OCI-LY1 (cell line): ENCODE measurements around the gene ANO2.

Experiments
- H2AFZ ChIP-seq: fragments of 200-600 bp; sonication (generic), shearing (Covaris generic); 2 replicates; pipeline ENCODE4 v1.6.0; 2014; ENCODE audit warnings: antibody characterized with exemption, mild to moderate bottlenecking, low read length
- H3F3A ChIP-seq: fragments of 200-600 bp; sonication (generic), shearing (Covaris generic); 2 replicates; pipeline ENCODE4 v1.6.0; 2014; ENCODE audit warnings: mild to moderate bottlenecking, antibody characterized with exemption, low read length, moderate library complexity; ENCODE audit not compliant: insufficient read depth
- H3K27ac ChIP-seq: fragments of 200-600 bp; sonication (generic); 2 replicates; pipeline ENCODE4 v1.5.1; 2014; ENCODE audit warnings: low read length, mixed run types, mild to moderate bottlenecking, low read depth; ENCODE audit not compliant: poor library complexity, severe bottlenecking
- H3K27me3 ChIP-seq: fragments of 200-600 bp; sonication (generic); 2 replicates; pipeline ENCODE4 v1.6.0; 2014; ENCODE audit warnings: antibody characterized with exemption, mild to moderate bottlenecking, low read length, moderate library complexity; ENCODE audit not compliant: insufficient read depth
- H3K36me3 ChIP-seq: fragments of 200-600 bp; sonication (generic); 2 replicates; pipeline ENCODE4 v1.6.1; 2014; ENCODE audit warnings: mild to moderate bottlenecking, antibody characterized with exemption, low read length, moderate library complexity, mixed read lengths; ENCODE audit not compliant: insufficient read depth
- H3K4me1 ChIP-seq: fragments of 200-600 bp; sonication (generic); 2 replicates; pipeline ENCODE4 v1.5.1; 2014; ENCODE audit warnings: mild to moderate bottlenecking, low read length, moderate library complexity; ENCODE audit not compliant: insufficient read depth, severe bottlenecking
- H3K4me2 ChIP-seq: fragments of 200-600 bp; sonication (generic), shearing (Covaris generic); 2 replicates; pipeline ENCODE4 v1.6.1; 2014; ENCODE audit warnings: low read length
- H3K4me3 ChIP-seq: fragments of 200-600 bp; sonication (generic); 2 replicates; pipeline ENCODE4 v1.5.1; 2014; ENCODE audit warnings: low read length, low read depth, mild to moderate bottlenecking, mixed read lengths; ENCODE audit not compliant: poor library complexity, severe bottlenecking
- H3K79me2 ChIP-seq: fragments of 200-600 bp; shearing (Covaris generic); 2 replicates; pipeline ENCODE4 v1.6.1; 2016; ENCODE audit warnings: mixed run types, low read length, mixed read lengths; ENCODE audit not compliant: insufficient read depth
- H3K9ac ChIP-seq: fragments of 200-600 bp; sonication (generic), shearing (Covaris generic); 2 replicates; pipeline ENCODE4 v1.6.1; 2014; ENCODE audit warnings: mild to moderate bottlenecking, low read length, mixed read lengths
- H3K9me2 ChIP-seq: fragments of 200-600 bp; sonication (generic), shearing (Covaris generic); 2 replicates; pipeline ENCODE4 v1.6.1; 2014; ENCODE audit warnings: low read depth, mild to moderate bottlenecking, low read length, mixed read lengths
- H3K9me3 ChIP-seq: fragments of 200-600 bp; shearing (Covaris generic); 2 replicates; pipeline ENCODE4 v1.6.1; 2014; ENCODE audit warnings: low read length, mixed read lengths
- H4K20me1 ChIP-seq: fragments of 200-600 bp; sonication (generic), shearing (Covaris generic); 2 replicates; pipeline ENCODE4 v1.6.0; 2016; ENCODE audit warnings: mild to moderate bottlenecking, low read length; ENCODE audit not compliant: insufficient read depth
- CTCF ChIP-seq: fragments of 200-600 bp; sonication (generic), shearing (Covaris generic); IDR thresholded peaks from 2 replicates; pipeline ENCODE4 v1.5.1; 2017; ENCODE audit warnings: mild to moderate bottlenecking, antibody characterized with exemption, low read length, moderate library complexity, mixed read lengths
- EZH2 ChIP-seq: fragments of 200-600 bp; sonication (generic), shearing (Covaris generic); IDR thresholded peaks from 2 replicates; pipeline ENCODE4 v1.8.0; 2017; ENCODE audit warnings: borderline replicate concordance, mixed run types, mild to moderate bottlenecking, antibody characterized with exemption, low read length, moderate library complexity, mixed read lengths

ANO2 gene

GRCh38 chr12:5792343-5792742, 152.7 kb downstream of the ANO2 start:
- no peak overlapping the region for H3K9ac ChIP-seq
- H3F3A ChIP-seq = no peaks in the 10 kb centered on the region
- no peaks in the 10 kb centered on the region for H3K36me3 ChIP-seq
- no peak overlapping the region for H3K4me3 ChIP-seq
- H3K4me1 ChIP-seq = no peaks in the 10 kb centered on the region
- no peaks in the 10 kb centered on the region for H3K9me3 ChIP-seq
- TF ChIP-seq CTCF = no peak
- H3K4me2 ChIP-seq = no peak overlapping the region
- H3K27ac ChIP-seq = no peak overlapping the region
- H3K9me2 ChIP-seq = no peaks in the 10 kb centered on the region
- no peaks in the 10 kb centered on the region for H3K27me3 ChIP-seq
- H2AFZ ChIP-seq = no peak overlapping the region
- no peaks in the 10 kb centered on the region for H4K20me1 ChIP-seq
- H3K79me2 ChIP-seq = no peaks in the 10 kb centered on the region

GRCh38 chr12:5789469-5789968, 155.5 kb downstream of the ANO2 start:
- Histone ChIP-seq H3K36me3 (no peaks in the 10 kb centered on the region), H3K4me1 (no peaks in the 10 kb centered on the region), H3K9me3 (no peaks in the 10 kb centered on the region), H4K20me1 (no peaks in the 10 kb centered on the region), H3K9ac (no peak overlapping the region), H3K27ac (no peak overlapping the region), H2AFZ (no peak overlapping the region), H3K4me3 (no peak overlapping the region), H3K79me2 (no peaks in the 10 kb centered on the region), H3K4me2 (no peak overlapping the region), H3F3A (no peaks in the 10 kb centered on the region), H3K9me2 (no peaks in the 10 kb centered on the region), H3K27me3 (no peaks in the 10 kb centered on the region)
- TF ChIP-seq EZH2 (no peak), CTCF (no peak)

- H3K4me1 ChIP-seq = no peaks in the 10 kb centered on the region
- H3K9me2 ChIP-seq = no peaks in the 10 kb centered on the region
- H3K27me3 ChIP-seq = no peaks in the 10 kb centered on the region
- no peaks in the 10 kb centered on the region for H3F3A ChIP-seq
- H3K9ac ChIP-seq = no peak overlapping the region
- no peak overlapping the region for H2AFZ ChIP-seq
- no peak overlapping the region for H3K27ac ChIP-seq
- no peak for TF ChIP-seq EZH2
- TF ChIP-seq CTCF = no peak
- H3K36me3 ChIP-seq = no peaks in the 10 kb centered on the region
- no peak overlapping the region for H3K4me3 ChIP-seq
- no peaks in the 10 kb centered on the region for H3K79me2 ChIP-seq
- H3K4me2 ChIP-seq = no peak overlapping the region
- H4K20me1 ChIP-seq = no peaks in the 10 kb centered on the region
- no peaks in the 10 kb centered on the region for H3K9me3 ChIP-seq
These were observed 157.2 kb downstream of the ANO2 start for GRCh38 chr12:5787828-5788227.
